Nucleus accumbens (tissue), 56 donors: ENCODE data around the gene ITSN1.
A peak's percentile ranks its signal among the peaks of the same experiment; 100 is the strongest.
"Not testable (repeated sequence)": the region's sequence is repeated elsewhere in the genome, so short reads cannot be mapped to it uniquely, and the experiment has no call there.

Experiments
- DNase-seq, 56 donors: peaks; one replicate each; lab custom pipeline; 2025; lab: John Stamatoyannopoulos, UW

The ITSN1 gene

DNA sequence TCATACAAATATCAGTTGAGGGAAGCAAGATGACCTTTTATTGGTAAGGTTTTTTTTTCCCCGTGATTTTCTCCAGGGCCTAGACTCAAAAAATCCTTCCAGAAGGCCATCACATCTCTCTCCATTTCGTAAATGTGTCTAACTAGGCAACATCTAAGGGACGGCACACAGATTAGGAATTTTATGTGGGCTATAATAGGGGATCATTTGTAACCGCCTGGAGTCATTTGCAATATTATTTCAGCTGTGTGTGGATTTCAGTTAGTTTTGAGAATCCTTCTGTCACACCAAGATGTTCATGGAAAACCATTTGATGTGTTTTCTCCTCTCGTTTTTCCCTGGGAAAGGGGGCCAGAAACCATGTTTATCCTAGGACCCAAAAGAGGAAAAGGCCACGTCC lies 210.2 kb downstream of the ITSN1 start:
- no peak for DNase-seq

DNA sequence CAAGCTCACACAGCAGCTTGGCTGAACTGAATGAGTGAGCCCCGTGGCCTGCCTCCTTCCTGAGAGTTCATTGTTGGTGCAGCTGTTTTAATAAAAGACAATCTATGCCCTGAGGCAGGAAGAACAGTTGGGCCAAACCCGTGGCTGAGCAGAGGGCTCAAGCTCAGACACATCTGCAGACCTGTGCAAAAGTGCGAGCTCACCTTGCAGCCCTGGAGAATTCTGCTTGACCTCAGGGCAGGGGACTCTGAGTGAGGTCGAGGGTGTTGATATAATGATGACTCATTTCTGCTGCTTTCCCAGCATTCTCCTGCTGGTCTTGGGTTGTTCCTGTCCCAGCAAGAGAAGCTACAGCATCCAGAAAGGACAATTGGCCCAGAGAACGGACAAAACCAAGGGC lies 212.3 kb downstream of the ITSN1 start:
- no peak for DNase-seq

- no peak for DNase-seq
Observed at GRCh38 chr21:33855190-33855589, 212.9 kb downstream of the ITSN1 start.

DNA sequence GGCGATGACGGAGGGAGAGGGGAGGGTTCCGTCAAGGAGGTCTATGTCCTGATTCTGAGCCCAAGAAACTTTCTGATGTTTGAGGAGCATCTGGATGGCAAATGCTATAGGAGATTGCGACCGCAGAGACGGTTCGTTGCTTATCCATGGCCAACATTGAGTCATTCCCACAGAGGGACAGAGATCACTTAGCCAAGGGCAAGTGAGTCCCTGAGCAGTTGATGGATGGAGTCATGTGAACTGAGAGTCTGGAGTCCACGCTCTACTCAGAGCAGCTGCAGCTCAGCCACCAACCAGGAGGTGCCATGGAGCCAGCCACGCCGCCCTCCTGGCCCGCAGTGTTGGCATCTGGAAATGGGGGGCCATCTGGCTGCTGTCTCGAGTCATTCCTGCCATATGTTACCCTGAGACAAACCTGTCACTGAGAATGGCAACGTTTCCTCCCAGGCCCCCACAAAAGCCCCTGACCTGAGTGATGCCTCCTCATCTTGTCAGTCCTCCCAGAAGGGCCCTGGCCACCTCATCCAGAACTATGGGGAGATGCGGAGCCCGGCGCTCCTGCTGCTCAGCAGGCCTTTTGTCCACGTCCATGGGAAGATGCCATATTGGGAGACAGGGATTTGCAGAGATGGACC lies 214.7 kb downstream of the ITSN1 start:
- DNase-seq = no peak

GRCh38 chr21:33857846-33858666 lies 215.8 kb downstream of the ITSN1 start:
- no peak for DNase-seq

DNA sequence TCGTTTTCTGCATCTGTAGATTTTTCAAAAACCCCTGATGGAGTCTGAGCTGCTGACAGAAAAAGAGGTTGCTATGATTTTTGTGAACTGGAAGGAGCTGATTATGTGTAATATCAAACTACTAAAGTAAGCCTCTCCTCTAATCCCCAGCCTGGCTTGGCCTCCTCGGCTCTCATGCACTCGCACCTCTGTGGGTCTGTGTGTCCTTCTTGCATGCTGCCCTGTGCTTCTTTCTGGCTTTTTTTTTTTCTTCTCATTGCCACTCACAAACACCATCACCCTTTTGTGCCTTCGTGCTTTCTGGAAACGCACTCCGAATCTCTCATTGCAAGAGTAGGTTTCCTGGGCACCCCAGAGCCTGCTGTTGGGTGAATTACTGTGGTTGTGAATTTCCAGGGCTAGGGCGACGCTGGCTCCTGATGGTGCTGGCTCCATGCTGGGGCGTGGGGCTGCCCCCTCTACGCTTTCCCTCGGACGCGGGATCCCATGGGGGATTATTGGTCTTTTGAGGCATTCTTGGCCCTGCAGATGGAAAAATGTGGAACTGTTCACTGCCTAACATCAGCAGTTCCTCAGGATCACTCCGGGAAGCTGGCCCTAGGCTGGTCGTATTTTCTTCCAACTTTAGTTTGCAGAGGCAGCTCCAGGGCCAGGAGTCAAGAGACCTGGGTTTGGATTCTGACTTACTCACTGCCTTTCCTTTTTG lies 216.5 kb downstream of the ITSN1 start:
- peak in 1 of 56 donors; percentile 7 for DNase-seq

GRCh38 chr21:33859373-33860102 lies 217.2 kb downstream of the ITSN1 start:
- DNase-seq = no peak

DNA sequence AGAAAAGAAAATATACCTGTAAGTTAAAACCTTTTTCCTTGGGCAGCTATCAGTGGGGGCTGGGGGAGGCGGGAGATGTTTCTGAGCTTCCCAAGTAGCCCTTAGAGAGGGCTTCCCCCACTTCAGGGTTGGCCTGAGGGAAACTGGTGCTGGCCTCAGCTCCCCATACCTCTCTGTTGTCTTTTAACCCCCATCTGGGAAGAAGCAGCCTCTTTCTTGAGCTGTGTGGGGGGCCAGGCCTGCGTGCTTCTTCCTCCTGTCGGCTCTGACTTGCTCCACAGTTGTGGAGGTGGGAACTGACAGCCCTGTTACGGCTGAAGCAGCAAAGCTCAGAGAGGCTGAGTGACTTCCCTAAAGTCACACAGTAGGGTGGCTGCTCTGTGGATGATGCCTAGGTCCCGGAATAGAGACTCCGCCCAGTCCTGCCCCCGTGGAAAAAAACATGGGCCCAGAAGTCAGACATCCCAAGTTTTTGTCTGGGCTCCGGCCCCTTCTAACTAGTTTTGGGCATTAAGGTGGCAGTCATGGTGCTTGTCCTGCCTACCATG lies 218.1 kb downstream of the ITSN1 start:
- DNase-seq = no peak

- no peak for DNase-seq
Observed at GRCh38 chr21:33861125-33861524, 218.8 kb downstream of the ITSN1 start.

DNA sequence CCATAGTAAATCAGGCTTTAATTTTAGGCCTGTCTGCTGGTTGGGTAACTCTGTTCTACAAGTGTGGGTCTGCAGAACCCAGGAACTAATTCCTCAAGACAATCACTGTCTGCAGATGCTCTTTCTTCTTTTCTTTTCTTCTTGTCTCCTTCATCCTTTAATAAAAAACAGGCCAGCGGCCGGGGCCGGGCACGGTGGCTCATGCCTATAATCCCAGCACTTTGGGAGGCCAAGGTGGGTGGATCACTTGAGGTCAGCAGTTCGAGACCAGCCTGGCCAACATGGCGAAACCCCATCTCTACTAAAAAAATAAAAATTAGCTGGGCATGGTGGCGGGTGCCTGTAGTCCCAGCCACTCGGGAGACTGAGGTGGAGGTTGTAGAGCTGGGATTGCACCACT lies 220.9 kb downstream of the ITSN1 start:
- not testable (repeated sequence) for DNase-seq

- no peak for DNase-seq
Observed at GRCh38 chr21:33864150-33864549, 221.8 kb downstream of the ITSN1 start.

GRCh38 chr21:33865176-33865575 lies 222.9 kb downstream of the ITSN1 start:
- DNase-seq = no peak

- DNase-seq = no peak
Observed at GRCh38 chr21:33865996-33866575, 223.8 kb downstream of the ITSN1 start.

DNA sequence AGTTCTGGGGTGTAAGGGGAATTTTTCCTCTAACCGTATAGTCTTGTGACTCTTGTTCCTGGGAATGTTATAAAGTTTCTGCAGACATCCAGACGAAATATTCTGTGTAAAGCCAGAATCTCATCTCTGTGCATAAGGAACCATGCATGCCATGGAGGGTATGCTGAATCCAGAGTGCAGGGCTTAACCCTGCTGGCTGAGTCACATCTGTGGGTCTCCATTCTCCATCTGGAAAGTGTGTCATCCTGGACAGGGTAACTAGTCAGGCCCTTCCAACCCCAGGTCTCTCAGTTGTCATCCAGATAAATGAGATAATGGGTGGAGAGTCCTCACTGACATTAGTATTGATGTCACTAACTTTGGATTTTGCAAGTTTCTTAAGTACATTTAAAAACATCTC lies 224.5 kb downstream of the ITSN1 start:
- DNase-seq = no peak

GRCh38 chr21:33867868-33868267 lies 225.6 kb downstream of the ITSN1 start:
- not testable (repeated sequence) for DNase-seq

DNA sequence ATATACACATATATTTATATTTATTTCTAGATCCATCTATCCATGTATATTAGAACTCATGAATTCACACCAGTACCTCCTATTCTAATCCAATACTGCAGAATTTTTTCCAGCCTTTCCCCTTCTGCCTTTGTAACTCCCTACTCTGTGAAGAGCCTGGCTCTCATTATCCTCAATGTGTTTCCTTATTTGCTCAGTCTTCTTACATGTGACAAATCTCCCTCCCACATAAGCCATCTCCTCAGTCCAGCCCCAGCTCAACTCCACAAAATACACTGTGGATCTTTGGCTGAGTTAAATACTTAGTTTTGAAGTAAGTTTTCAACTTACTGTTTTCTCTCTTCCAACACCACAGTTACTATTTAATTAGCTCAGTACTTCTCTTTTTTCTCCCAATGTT lies 227.6 kb downstream of the ITSN1 start:
- no peak for DNase-seq

GRCh38 chr21:33870768-33871167 lies 228.5 kb downstream of the ITSN1 start:
- DNase-seq = no peak

- no peak for DNase-seq
Observed at GRCh38 chr21:33871171-33871570, 228.9 kb downstream of the ITSN1 start.

GRCh38 chr21:33872881-33873515 lies 230.7 kb downstream of the ITSN1 start:
- no peak for DNase-seq

DNA sequence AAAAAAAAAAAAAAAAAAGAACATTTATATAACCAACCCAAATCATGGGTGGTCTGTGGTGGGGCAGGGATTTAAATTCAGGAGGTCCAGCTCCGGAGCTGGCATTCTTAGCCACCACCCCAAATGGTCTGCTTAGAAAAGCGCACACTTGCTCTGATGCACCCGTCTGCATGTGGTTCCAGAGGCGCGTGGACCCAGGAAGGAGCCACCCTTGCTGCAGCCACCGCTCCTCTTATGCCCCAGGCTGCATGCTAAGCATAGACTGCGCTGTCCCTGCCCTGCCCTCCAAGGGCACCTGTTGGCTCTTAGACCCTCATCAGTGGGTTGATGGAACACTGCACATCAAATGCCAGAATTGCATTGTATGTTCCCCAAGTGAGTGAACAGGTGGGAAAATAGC lies 231.9 kb downstream of the ITSN1 start:
- no peak for DNase-seq
